ENCODE results near the gene ACBD3.

Gene ACBD3

GRCh38 chr1:226166341-226166740 lies 20.2 kb downstream of the ACBD3 start:
- DNase-seq (ENCODE audit: low read depth, low spot score) = no peak
- H3K4me3 ChIP-seq (ENCODE audit: low read depth, low read length) = no peak overlapping the region
- in situ Hi-C loops (cut with HindIII; ENCODE audit: low sequenced_read_pairs) = no loop called here
- no peak for TF ChIP-seq CTCF (IDR thresholded peaks at IDR 0.05; ENCODE audit: low read depth, low read length)

GRCh38 chr1:226164154-226164553 lies 22.4 kb downstream of the ACBD3 start:
- in situ Hi-C loops (cut with HindIII; ENCODE audit: low sequenced_read_pairs) = no loop called here
- TF ChIP-seq CTCF (IDR thresholded peaks at IDR 0.05; ENCODE audit: low read depth, low read length) = no peak
- no peak overlapping the region for H3K4me3 ChIP-seq (ENCODE audit: low read depth, low read length)
- no peak for DNase-seq (ENCODE audit: low read depth, low spot score)

- TF ChIP-seq CTCF (IDR thresholded peaks at IDR 0.05; ENCODE audit: low read depth, low read length) = no peak
- no peak for DNase-seq (ENCODE audit: low read depth, low spot score)
- in situ Hi-C loops (cut with HindIII; ENCODE audit: low sequenced_read_pairs) = no loop called here
- no peak overlapping the region for H3K4me3 ChIP-seq (ENCODE audit: low read depth, low read length)
Observed at GRCh38 chr1:226162898-226163297, 23.6 kb downstream of the ACBD3 start.

- in situ Hi-C loops (cut with HindIII; ENCODE audit: low sequenced_read_pairs) = no loop called here
- no peak overlapping the region for H3K4me3 ChIP-seq (ENCODE audit: low read depth, low read length)
- no peak for DNase-seq (ENCODE audit: low read depth, low spot score)
- TF ChIP-seq CTCF (IDR thresholded peaks at IDR 0.05; ENCODE audit: low read depth, low read length) = no peak
Observed at GRCh38 chr1:226158983-226159382, 27.6 kb downstream of the ACBD3 start.

- no peak overlapping the region for H3K4me3 ChIP-seq (ENCODE audit: low read depth, low read length)
- no peak for DNase-seq (ENCODE audit: low read depth, low spot score)
- TF ChIP-seq CTCF (IDR thresholded peaks at IDR 0.05; ENCODE audit: low read depth, low read length) = no peak
- in situ Hi-C loops (cut with HindIII; ENCODE audit: low sequenced_read_pairs) = no loop called here
Observed at GRCh38 chr1:226158457-226158856, 28.1 kb downstream of the ACBD3 start.

- TF ChIP-seq CTCF (IDR thresholded peaks at IDR 0.05; ENCODE audit: low read depth, low read length) = no peak
- no peak overlapping the region for H3K4me3 ChIP-seq (ENCODE audit: low read depth, low read length)
- no peak for DNase-seq (ENCODE audit: low read depth, low spot score)
- in situ Hi-C loops (cut with HindIII; ENCODE audit: low sequenced_read_pairs) = no loop called here
Observed at GRCh38 chr1:226157761-226158316, 28.7 kb downstream of the ACBD3 start.

- TF ChIP-seq CTCF (IDR thresholded peaks at IDR 0.05; ENCODE audit: low read depth, low read length) = no peak
- in situ Hi-C loops (cut with HindIII; ENCODE audit: low sequenced_read_pairs) = no loop called here
- DNase-seq (ENCODE audit: low read depth, low spot score) = no peak
- no peak overlapping the region for H3K4me3 ChIP-seq (ENCODE audit: low read depth, low read length)
Observed at GRCh38 chr1:226154593-226154992, 31.9 kb downstream of the ACBD3 start.

All from astrocyte of the spinal cord (primary cell).